AG10803 (cell line): ENCODE data around the gene RBM48.
"Not testable (repeated sequence)": the region's sequence is repeated elsewhere in the genome, so short reads cannot be mapped to it uniquely, and the experiment has no call there.

Experiments used
- DNase-seq: peaks from one replicate; pipeline ENCODE4 v3.0.0; 2010; ENCODE audit warnings: low read depth
- H3K4me3 ChIP-seq: 2 replicates; pipeline ENCODE4 v1.5.1; 2011; ENCODE audit warnings: mild to moderate bottlenecking, low read length, control low read depth
- TF ChIP-seq, protein P1 (sequence below): conservative IDR thresholded peaks from 2 replicates; pipeline ENCODE4 v1.5.1; 2011; ENCODE audit warnings: mild to moderate bottlenecking, low read length, control low read depth, inconsistent platforms

The RBM48 gene

DNA sequence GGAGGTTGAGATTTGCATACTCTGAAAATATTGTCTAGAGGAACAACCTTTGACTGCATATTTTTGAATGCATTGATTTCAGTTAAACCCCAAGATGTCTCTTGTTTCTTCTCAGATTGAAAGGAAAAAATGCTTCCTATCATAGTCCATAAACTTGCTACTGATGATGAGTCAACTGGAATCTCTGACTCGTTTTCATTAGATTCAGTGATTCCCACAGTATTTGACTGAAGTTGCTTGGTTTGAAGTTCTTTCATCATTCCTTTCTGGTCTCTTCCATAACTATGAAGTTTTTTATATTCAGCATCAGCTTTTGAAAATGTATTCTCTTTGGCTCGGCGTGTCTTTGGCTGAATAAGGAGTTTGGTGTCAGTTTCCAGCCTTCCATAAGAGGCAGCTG is 11.0 kb upstream of the RBM48 start:
- H3K4me3 ChIP-seq: no peak overlapping the region
- TF ChIP-seq, protein P1, sequence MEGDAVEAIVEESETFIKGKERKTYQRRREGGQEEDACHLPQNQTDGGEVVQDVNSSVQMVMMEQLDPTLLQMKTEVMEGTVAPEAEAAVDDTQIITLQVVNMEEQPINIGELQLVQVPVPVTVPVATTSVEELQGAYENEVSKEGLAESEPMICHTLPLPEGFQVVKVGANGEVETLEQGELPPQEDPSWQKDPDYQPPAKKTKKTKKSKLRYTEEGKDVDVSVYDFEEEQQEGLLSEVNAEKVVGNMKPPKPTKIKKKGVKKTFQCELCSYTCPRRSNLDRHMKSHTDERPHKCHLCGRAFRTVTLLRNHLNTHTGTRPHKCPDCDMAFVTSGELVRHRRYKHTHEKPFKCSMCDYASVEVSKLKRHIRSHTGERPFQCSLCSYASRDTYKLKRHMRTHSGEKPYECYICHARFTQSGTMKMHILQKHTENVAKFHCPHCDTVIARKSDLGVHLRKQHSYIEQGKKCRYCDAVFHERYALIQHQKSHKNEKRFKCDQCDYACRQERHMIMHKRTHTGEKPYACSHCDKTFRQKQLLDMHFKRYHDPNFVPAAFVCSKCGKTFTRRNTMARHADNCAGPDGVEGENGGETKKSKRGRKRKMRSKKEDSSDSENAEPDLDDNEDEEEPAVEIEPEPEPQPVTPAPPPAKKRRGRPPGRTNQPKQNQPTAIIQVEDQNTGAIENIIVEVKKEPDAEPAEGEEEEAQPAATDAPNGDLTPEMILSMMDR: no peak
- DNase-seq: peak; percentile 9

DNA sequence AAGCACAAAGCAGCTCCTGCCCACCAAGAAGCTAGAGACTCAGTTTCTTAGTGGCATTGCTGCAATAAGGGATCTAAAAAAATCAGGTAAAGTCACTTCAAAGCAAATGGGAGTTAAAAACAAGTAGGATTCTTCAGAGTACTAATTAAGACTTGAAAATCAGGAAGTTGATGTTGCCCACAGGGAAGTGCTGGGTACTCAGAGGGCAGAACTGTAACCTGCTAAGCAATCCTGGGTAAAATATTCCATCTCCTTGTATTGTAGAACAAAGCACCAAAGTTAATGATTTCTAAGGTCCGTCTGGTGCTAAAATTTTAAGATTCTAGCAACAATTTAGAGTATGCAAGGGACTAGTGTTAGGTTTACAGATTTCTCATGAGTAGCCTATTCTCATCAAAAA is 8.6 kb upstream of the RBM48 start:
- TF ChIP-seq, protein P1: no peak
- DNase-seq: no peak
- H3K4me3 ChIP-seq: no peak overlapping the region

DNA sequence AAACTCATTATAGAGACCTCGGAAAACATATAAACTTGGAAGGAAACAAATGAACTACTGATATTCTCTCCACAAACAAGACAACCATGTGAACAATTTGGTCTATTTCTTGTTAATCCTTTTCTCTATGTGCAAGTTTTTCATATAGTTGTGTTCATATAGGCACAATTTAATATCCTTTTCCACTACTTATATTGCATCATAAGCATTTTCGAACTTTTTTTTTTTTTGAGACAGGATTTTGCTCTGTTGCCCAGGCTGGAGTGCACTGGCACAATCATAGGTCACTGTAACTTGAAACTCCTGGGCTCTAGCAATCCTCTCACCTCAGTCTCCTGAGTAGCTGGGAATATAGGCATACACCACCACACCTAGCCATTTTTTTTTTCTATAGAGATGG is 5.5 kb upstream of the RBM48 start:
- TF ChIP-seq, protein P1: no peak
- no peak for DNase-seq
- no peak overlapping the region for H3K4me3 ChIP-seq

DNA sequence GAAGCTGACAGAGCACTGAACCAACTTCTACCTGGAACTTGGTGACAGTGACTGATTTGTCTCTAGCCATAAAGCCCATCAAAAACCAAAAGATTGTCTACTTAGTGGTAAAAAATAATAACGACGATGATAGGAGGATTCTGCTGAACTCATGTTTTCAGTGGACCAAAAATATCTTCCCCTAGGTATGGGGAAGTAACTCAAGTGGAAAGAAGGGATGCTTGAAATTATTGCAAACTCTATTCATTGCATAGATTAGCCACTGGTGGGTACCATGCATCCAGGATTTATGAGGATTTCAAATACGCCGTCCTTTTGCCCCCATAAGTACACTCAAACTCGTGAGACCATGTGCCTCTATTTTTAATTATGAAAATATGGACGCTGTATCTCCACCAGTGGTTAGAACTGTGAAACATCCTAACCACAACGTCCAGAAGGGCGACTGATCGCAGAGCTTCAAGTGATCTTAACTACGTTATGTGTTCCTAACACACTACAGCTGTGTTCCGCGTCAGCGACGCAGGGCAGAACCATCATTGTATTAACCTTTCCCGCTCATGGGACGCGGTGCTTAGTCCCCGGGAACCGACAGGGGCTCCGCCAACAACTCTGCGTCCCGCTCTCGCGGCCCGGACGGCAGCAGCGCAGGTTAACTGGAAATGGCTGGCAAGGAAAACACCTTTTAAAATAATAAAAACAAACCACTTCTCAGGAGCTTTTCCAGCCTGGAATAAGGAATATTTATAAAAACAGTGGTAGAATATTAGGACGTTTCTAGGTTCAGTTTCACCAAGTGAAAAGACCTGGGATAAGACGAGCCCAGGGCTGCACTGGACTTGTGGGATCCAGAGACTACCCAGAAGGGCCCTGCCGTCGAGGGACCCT is 1.1 kb upstream of the RBM48 start:
- TF ChIP-seq, protein P1: peak; percentile 17; the same call in 1 of the 2 replicates
- DNase-seq: peak; percentile 44
- peak overlapping the region; percentile 97 for H3K4me3 ChIP-seq

DNA sequence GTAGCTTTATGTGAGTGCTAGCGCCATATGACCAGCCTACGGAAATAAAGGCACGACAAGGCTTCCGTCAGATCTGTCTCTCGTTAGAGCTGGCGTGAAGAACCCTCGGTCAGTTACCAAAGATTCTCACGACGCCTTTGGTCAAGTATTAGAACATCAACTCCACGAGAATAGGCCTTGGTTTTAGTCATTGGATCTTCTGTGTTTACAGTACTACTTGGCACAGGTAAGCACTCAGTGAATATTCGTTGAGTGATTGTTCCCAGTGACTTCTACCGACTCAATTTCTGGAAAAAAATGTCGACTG is 316 bp downstream of the RBM48 start:
- TF ChIP-seq, protein P1: no peak; the same call in 1 of the 2 replicates
- H3K4me3 ChIP-seq: peak overlapping the region; percentile 97
- no peak for DNase-seq

DNA sequence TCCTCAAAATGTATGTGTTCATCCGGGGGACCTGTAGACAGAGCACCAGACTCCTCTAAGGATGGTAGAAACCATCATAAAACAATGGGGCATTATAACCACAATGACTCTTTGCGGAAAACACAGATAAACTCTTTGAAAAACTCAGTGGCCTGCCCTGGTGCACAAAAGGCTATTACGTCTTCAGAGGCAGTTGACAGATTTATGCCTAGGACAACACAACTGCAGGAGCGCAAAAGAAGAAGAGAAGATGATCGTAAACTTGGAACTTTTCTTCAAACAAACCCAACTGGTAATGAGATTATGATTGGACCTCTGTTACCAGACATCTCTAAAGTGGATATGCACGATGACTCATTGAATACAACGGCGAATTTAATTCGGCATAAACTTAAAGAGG is 6.0 kb downstream of the RBM48 start:
- TF ChIP-seq, protein P1: no peak
- no peak overlapping the region for H3K4me3 ChIP-seq
- no peak for DNase-seq

DNA sequence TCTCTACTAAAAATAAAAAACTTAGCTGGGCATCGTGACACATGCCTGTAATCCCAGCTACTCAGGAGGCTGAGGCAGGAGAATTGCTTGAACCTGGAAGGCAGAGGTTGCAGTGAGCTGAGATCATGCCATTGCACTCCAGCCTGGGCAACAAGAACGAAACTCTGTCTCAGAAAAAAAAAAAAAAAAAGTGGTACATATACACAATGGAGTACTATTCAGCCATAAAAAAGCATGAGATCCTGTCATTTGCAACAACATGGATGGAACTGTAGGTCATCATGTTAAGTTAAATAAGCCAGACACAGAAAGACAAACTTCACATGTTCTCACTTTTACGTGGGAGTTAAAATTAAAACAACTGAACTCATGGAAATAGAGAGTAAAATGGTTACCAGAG is 14.9 kb downstream of the RBM48 start:
- H3K4me3 ChIP-seq, DNase-seq: not testable (repeated sequence)

DNA sequence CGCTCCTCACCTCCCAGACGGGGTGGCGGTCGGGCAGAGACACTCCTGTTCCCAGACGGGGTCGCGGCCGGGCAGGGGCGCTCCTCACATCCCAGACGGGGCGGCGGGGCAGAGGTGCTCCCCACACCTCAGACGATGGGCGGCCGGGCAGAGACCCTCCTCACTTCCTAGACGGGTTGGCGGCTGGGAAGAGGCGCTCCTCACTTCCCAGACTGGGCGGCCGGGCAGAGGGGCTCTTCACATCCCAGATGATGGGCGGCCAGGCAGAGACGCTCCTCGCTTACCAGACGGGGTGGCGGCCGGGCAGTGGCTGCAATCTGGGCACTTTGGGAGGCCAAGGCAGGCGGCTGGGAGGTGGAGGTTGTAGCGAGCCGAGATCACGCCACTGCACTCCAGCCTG is 16.5 kb downstream of the RBM48 start:
- not testable (repeated sequence) for DNase-seq, H3K4me3 ChIP-seq
